IMR-90 (cell line): ENCODE measurements around the gene BTBD10. TPM values are rescaled to one million over a fixed set of nuclear protein-coding genes. Genes with fewer than 3 reads are reported as not detected.

Experiments
- ATAC-seq: fragments of 200-7000 bp; cut with Tn5 transposase; 2 replicates; pipeline ENCODE4 v1.9.1; 2020; ENCODE audit warnings: low read depth, mild to moderate bottlenecking, moderate library complexity
- BruUV-seq: library from RNA; stranded (reverse); fragments of 400-500 nt; replicated peaks from 2 replicates; lab custom pipeline; 2021; lab: Mats Ljungman, UMichigan
- CTCF ChIA-PET: fragments of 300-600 bp; formaldehyde crosslinking; extraction: SDS; loops from one replicate; lab custom pipeline; 2021; ENCODE audit warnings: antibody characterized with exemption; lab: Yijun Ruan, JAX
- POLR2A ChIA-PET: fragments of 300-600 bp; sonication (Branson Sonifier 250); formaldehyde crosslinking; loops from one replicate; lab custom pipeline; 2022; ENCODE audit warnings: antibody characterized with exemption; ENCODE audit not compliant: unreplicated experiment; lab: Charles Lee
- DNase-seq: peaks from one replicate; pipeline ENCODE4 v3.0.0; 2013
- H2AFZ ChIP-seq: replicated peaks from 2 replicates; pipeline ENCODE3; 2013; ENCODE audit warnings: low read length, mild to moderate bottlenecking; ENCODE audit not compliant: poor library complexity
- H2AK5ac ChIP-seq: 2 replicates; pipeline ENCODE4 v1.6.1; 2013; ENCODE audit warnings: low read depth, low read length, inconsistent platforms
- H2AK9ac ChIP-seq: replicated peaks from 2 replicates; pipeline ENCODE3; 2013; ENCODE audit warnings: mild to moderate bottlenecking, low read depth, low read length, moderate library complexity; ENCODE audit not compliant: poor library complexity
- H2BK120ac ChIP-seq: 2 replicates; pipeline ENCODE4 v1.6.1; 2013; ENCODE audit warnings: low read depth, low read length, inconsistent platforms
- H2BK15ac ChIP-seq: 3 replicates; pipeline ENCODE4 v1.6.1; 2013; ENCODE audit warnings: low read depth, low read length, inconsistent platforms
- H2BK20ac ChIP-seq: 2 replicates; pipeline ENCODE4 v1.6.1; 2013; ENCODE audit warnings: low read depth, mild to moderate bottlenecking, inconsistent platforms, low read length, moderate library complexity
- H2BK5ac ChIP-seq: 2 replicates; pipeline ENCODE4 v1.6.1; 2013; ENCODE audit warnings: mild to moderate bottlenecking, low read depth, low read length, inconsistent platforms; ENCODE audit not compliant: poor library complexity, severe bottlenecking
- H3K14ac ChIP-seq: replicated peaks from 2 replicates; pipeline ENCODE4 v1.6.1; 2013; ENCODE audit warnings: low read depth, low read length, inconsistent platforms
- H3K18ac ChIP-seq: 2 replicates; pipeline ENCODE4 v1.6.1; 2013; ENCODE audit warnings: low read depth, low read length, control low read depth
- H3K23ac ChIP-seq: 2 replicates; pipeline ENCODE4 v1.6.1; 2013; ENCODE audit warnings: low read depth, low read length, inconsistent platforms
- H3K27ac ChIP-seq: 2 replicates; pipeline ENCODE4 v1.5.1; 2013; ENCODE audit warnings: mild to moderate bottlenecking, control low read depth, low read length; ENCODE audit not compliant: insufficient read depth
- H3K27me3 ChIP-seq: 2 replicates; pipeline ENCODE4 v1.6.1; 2013; ENCODE audit warnings: low read length; ENCODE audit not compliant: control insufficient read depth, insufficient read depth
- H3K36me3 ChIP-seq: 2 replicates; pipeline ENCODE4 v1.6.1; 2013; ENCODE audit warnings: low read length, mixed read lengths; ENCODE audit not compliant: control insufficient read depth, insufficient read depth
- H3K4ac ChIP-seq: 2 replicates; pipeline ENCODE4 v1.6.1; 2013; ENCODE audit warnings: low read depth, low read length, inconsistent platforms
- H3K4me1 ChIP-seq: 2 replicates; pipeline ENCODE4 v1.6.1; 2013; ENCODE audit warnings: low read length, mixed read lengths; ENCODE audit not compliant: control insufficient read depth, insufficient read depth
- H3K4me2 ChIP-seq: 2 replicates; pipeline ENCODE4 v1.6.1; 2013; ENCODE audit warnings: low read depth, mild to moderate bottlenecking, control low read depth, low read length, moderate library complexity
- H3K4me3 ChIP-seq: 2 replicates; pipeline ENCODE4 v1.5.1; 2013; ENCODE audit warnings: low read depth, mild to moderate bottlenecking, control low read depth, low read length, moderate library complexity; ENCODE audit not compliant: insufficient read depth
- H3K56ac ChIP-seq: 2 replicates; pipeline ENCODE4 v1.6.1; 2013; ENCODE audit warnings: low read length, inconsistent platforms; ENCODE audit not compliant: insufficient read depth; ENCODE audit errors: extremely low read depth
- H3K79me1 ChIP-seq, 2 experiments: 2 replicates each; pipeline ENCODE4 v1.6.1; 2013; ENCODE audit warnings: low read length in 2 of 2, inconsistent platforms in 1 of 2, low read depth in 1 of 2
- H3K9ac ChIP-seq: 2 replicates; pipeline ENCODE4 v1.6.1; 2013; ENCODE audit warnings: low read depth, low read length, control low read depth
- H3K9me1 ChIP-seq: 2 replicates; pipeline ENCODE4 v1.6.1; 2013; ENCODE audit warnings: low read length, inconsistent platforms; ENCODE audit not compliant: insufficient read depth
- H3K9me3 ChIP-seq: 2 replicates; pipeline ENCODE4 v1.6.1; 2013; ENCODE audit warnings: low read length; ENCODE audit not compliant: control insufficient read depth, insufficient read depth
- H4K20me1 ChIP-seq: 2 replicates; pipeline ENCODE4 v1.6.1; 2013; ENCODE audit warnings: low read length, inconsistent platforms; ENCODE audit not compliant: insufficient read depth
- H4K5ac ChIP-seq: 2 replicates; pipeline ENCODE4 v1.6.1; 2013; ENCODE audit warnings: mild to moderate bottlenecking, low read depth, low read length, control low read depth
- H4K8ac ChIP-seq, 2 experiments: 2 replicates each; pipeline ENCODE4 v1.6.1; 2013; ENCODE audit warnings: low read depth in 2 of 2, low read length in 2 of 2, control low read depth in 1 of 2, inconsistent platforms in 1 of 2
- H4K91ac ChIP-seq: 2 replicates; pipeline ENCODE4 v1.6.1; 2013; ENCODE audit warnings: low read depth, low read length, inconsistent platforms; ENCODE audit not compliant: insufficient read depth
- BHLHE40 ChIP-seq: fragments of 150-350 bp; IDR thresholded peaks from 2 replicates; pipeline ENCODE4 v1.6.1; 2016; ENCODE audit warnings: mild to moderate bottlenecking, low read depth, low read length
- CEBPB ChIP-seq: IDR thresholded peaks from 2 replicates; pipeline ENCODE4 v1.6.1; 2012; ENCODE audit warnings: low read depth, low read length, improper control_type of control experiment
- CHD1 ChIP-seq: IDR thresholded peaks from 2 replicates; pipeline ENCODE4 v1.6.1; 2012; ENCODE audit warnings: low read depth, low read length, improper control_type of control experiment
- CTCF ChIP-seq: conservative IDR thresholded peaks from 2 replicates; pipeline ENCODE4 v1.5.1; 2012; ENCODE audit warnings: mild to moderate bottlenecking, low read depth, low read length, improper control_type of control experiment
- ELK1 ChIP-seq: fragments of 150-350 bp; IDR thresholded peaks from 2 replicates; pipeline ENCODE4 v1.6.1; 2016; ENCODE audit warnings: low read depth, mild to moderate bottlenecking, low read length, moderate library complexity, borderline replicate concordance
- FOS ChIP-seq: fragments of 150-350 bp; IDR thresholded peaks from 2 replicates; pipeline ENCODE4 v1.6.1; 2016; ENCODE audit warnings: low read depth, low read length
- MAFK ChIP-seq: IDR thresholded peaks from 2 replicates; pipeline ENCODE4 v1.6.1; 2012; ENCODE audit warnings: low read depth, low read length, improper control_type of control experiment
- MXI1 ChIP-seq: IDR thresholded peaks from 2 replicates; pipeline ENCODE4 v1.6.1; 2012; ENCODE audit warnings: low read depth, mild to moderate bottlenecking, low read length, moderate library complexity, borderline replicate concordance
- NFE2L2 ChIP-seq: fragments of 150-350 bp; IDR thresholded peaks from 2 replicates; pipeline ENCODE4 v1.6.1; 2016; ENCODE audit warnings: low read depth, mild to moderate bottlenecking, low read length
- POLR2A ChIP-seq: IDR thresholded peaks from 2 replicates; pipeline ENCODE4 v1.6.1; 2012; ENCODE audit warnings: mild to moderate bottlenecking, low read depth, low read length
- RAD21 ChIP-seq: IDR thresholded peaks from 2 replicates; pipeline ENCODE4 v1.6.1; 2012; ENCODE audit warnings: low read length, improper control_type of control experiment
- RCOR1 ChIP-seq: IDR thresholded peaks from 2 replicates; pipeline ENCODE4 v1.6.1; 2012; ENCODE audit warnings: mild to moderate bottlenecking, low read length, improper control_type of control experiment; ENCODE audit not compliant: insufficient replicate concordance
- RFX5 ChIP-seq: IDR thresholded peaks from 2 replicates; pipeline ENCODE4 v1.8.0; 2012; ENCODE audit warnings: low read depth, mild to moderate bottlenecking, low read length, moderate library complexity
- SMC3 ChIP-seq: fragments of 150-350 bp; IDR thresholded peaks from 2 replicates; pipeline ENCODE4 v1.6.1; 2016; ENCODE audit warnings: low read depth, mild to moderate bottlenecking, antibody characterized with exemption, low read length, moderate library complexity
- WGBS, 2 experiments: methylation state at CpG; one replicate each; pipeline versions ENCODE4 v1.1.5 to v1.1.7; 2013; ENCODE audit warnings: missing lambda C conversion rate in 2 of 2; ENCODE audit not compliant: insufficient read length in 1 of 2; ENCODE audit errors: extremely low coverage in 2 of 2; 5-methylcytosine and 5-hydroxymethylcytosine counted together
- dilution Hi-C: fragments of 300-500 bp; cut with HindIII; formaldehyde crosslinking; loops from one replicate; pipeline ENCODE4 v1.14.3; 2018; ENCODE audit warnings: low sequenced_read_pairs; ENCODE audit not compliant: unreplicated experiment
- in situ Hi-C: fragments of 300-500 bp; cut with MboI; formaldehyde crosslinking; loops from 3 replicates; pipeline ENCODE4 v1.14.3; 2019; ENCODE audit warnings: low sequenced_read_pairs, inconsistent platforms, mixed read lengths
- intact Hi-C: fragments of 100-400 bp; cut with micrococcal nuclease; formaldehyde crosslinking; loops from 2 replicates; pipeline ENCODE4 v1.10.0; 2022
- polyA plus RNA-seq, 3 experiments: library from polyadenylated mRNA; depleted of rRNA; stranded (reverse); fragments of >200 nt; gene quantifications; 2 replicates each; pipeline ENCODE4 v1.2.3, GENCODE V29; 2012; ENCODE audit warnings: low replicate concordance in 1 of 3
- total RNA-seq: library from RNA; depleted of rRNA; stranded (reverse); fragments of >200 nt; gene quantifications from 2 replicates; pipeline ENCODE4 v1.2.3, GENCODE V29; 2012

BTBD10 gene
- total and polyA plus RNA-seq, 2 of the 4 experiments (the other 2 are of a cell fraction) = 32.5 to 59.9 TPM

- Histone ChIP-seq H2AFZ (no peak overlapping the region), H4K5ac (no peak overlapping the region), H3K79me1 (no peaks in the 10 kb centered on the region), H3K14ac (no peak overlapping the region), H4K8ac (no peak overlapping the region), H2BK15ac (no peak overlapping the region), H3K23ac (no peak overlapping the region), H3K4me2 (no peak overlapping the region), H2BK5ac (no peak overlapping the region), H2BK120ac (no peak overlapping the region), H2AK9ac (no peak overlapping the region), H3K27ac (no peak overlapping the region), H3K27me3 (no peaks in the 10 kb centered on the region), H3K4ac (no peak overlapping the region), H3K4me3 (no peak overlapping the region), H3K18ac (no peak overlapping the region), H3K9me3 (no peaks in the 10 kb centered on the region), H2AK5ac (no peak overlapping the region), H3K9ac (no peak overlapping the region), H3K36me3 (peaks cover 12% of the 10 kb centered on the region), H3K4me1 (no peaks in the 10 kb centered on the region; the same call in 1 of the 2 replicates), H3K56ac (no peak overlapping the region), H4K91ac (no peak overlapping the region), H4K20me1 (no peaks in the 10 kb centered on the region), H3K9me1 (peaks cover 4% of the 10 kb centered on the region; the same call in 1 of the 2 replicates), H2BK20ac (no peak overlapping the region)
- intact Hi-C loops = no loop called here
- CTCF ChIA-PET = interaction anchor here (0.6 to 1.2 kb wide), 2 partner anchors 23 to 172 kb away, joined by 3 to 4 read pairs; no protein-coding TSS in a partner anchor
- no peak for ATAC-seq
- dilution Hi-C loops = no loop called here
- no peak for DNase-seq
- WGBS, 2 experiments = no CpG with 5 or more reads among the region's 3 CpGs
- TF ChIP-seq POLR2A (no peak), CEBPB (no peak), RAD21 (no peak), FOS (no peak), ELK1 (no peak), RCOR1 (no peak), SMC3 (no peak), MAFK (no peak), CTCF (no peak), MXI1 (no peak), RFX5 (no peak), NFE2L2 (no peak), CHD1 (no peak), BHLHE40 (no peak)
- in situ Hi-C loops = no loop called here
- POLR2A ChIA-PET = interaction anchor here (0.6 kb wide), 1 partner anchor 172 kb away, joined by 4 read pairs; no protein-coding TSS in a partner anchor
- BruUV-seq = no TSS peak
Observed at GRCh38 chr11:13382751-13383150, 80.3 kb downstream of the BTBD10 start.
